Type B pancreatic cell (in vitro differentiated cells): ENCODE measurements around the gene DAPK1. TPM values are rescaled to one million over a fixed set of nuclear protein-coding genes. Genes with fewer than 3 reads are reported as not detected.

Source experiments
- DNase-seq: peaks from one replicate; pipeline ENCODE4 v3.0.0; 2021; ENCODE audit warnings: mixed read lengths; ENCODE audit not compliant: unreplicated experiment; ENCODE audit errors: extremely low spot score
- H3K27ac Mint-ChIP-seq: 2 replicates; pipeline ENCODE4 v1.8.0; 2021; ENCODE audit warnings: mild to moderate bottlenecking, mixed read lengths
- H3K27me3 Mint-ChIP-seq: 2 replicates; pipeline ENCODE4 v1.8.0; 2021; ENCODE audit warnings: mixed read lengths
- H3K36me3 Mint-ChIP-seq: 2 replicates; pipeline ENCODE4 v1.8.0; 2021; ENCODE audit warnings: mixed read lengths
- H3K4me1 Mint-ChIP-seq: one replicate; pipeline ENCODE4 v1.8.0; 2021; ENCODE audit warnings: mixed read lengths; ENCODE audit not compliant: unreplicated experiment
- H3K4me3 Mint-ChIP-seq: 2 replicates; pipeline ENCODE4 v1.8.0; 2021; ENCODE audit warnings: mild to moderate bottlenecking, mixed read lengths
- H3K9me3 Mint-ChIP-seq: 2 replicates; pipeline ENCODE4 v1.8.0; 2021; ENCODE audit warnings: mixed read lengths
- total RNA-seq: library from RNA; stranded (reverse); gene quantifications from 2 replicates; pipeline ENCODE4 v1.2.1, GENCODE V29; 2021; ENCODE audit warnings: low replicate concordance
- TF ChIP-seq, protein P1 (sequence below): fragments of 200-600 bp; sonication (generic); conservative IDR thresholded peaks from 2 replicates; pipeline ENCODE4 v1.5.0; 2021; ENCODE audit warnings: antibody characterized with exemption, mild to moderate bottlenecking

Gene DAPK1
- total RNA-seq, 1 donor from 2014 or later, result 160 TPM

DNA sequence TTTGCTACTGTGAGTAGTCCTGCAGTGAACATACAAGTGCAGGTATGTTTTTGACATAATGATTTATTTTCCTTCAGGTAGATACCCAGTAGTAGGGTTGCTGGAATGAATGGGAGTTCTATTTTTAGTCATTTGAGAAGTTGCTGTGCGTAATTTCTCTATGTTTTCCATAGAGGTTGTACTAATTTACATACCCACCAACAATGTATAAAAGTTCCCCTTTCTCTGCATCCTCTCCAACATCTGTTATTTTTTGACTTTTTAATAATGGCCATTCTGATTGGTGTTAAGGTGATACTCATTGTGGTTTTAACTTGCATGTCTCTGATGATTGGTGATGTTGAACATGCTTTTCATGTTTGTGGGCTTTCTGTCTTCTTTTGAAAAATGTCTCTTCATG, 163.6 kb downstream of the DAPK1 start:
- no peak overlapping the region for H3K4me3 Mint-ChIP-seq
- no peak for DNase-seq
- TF ChIP-seq, protein P1, sequence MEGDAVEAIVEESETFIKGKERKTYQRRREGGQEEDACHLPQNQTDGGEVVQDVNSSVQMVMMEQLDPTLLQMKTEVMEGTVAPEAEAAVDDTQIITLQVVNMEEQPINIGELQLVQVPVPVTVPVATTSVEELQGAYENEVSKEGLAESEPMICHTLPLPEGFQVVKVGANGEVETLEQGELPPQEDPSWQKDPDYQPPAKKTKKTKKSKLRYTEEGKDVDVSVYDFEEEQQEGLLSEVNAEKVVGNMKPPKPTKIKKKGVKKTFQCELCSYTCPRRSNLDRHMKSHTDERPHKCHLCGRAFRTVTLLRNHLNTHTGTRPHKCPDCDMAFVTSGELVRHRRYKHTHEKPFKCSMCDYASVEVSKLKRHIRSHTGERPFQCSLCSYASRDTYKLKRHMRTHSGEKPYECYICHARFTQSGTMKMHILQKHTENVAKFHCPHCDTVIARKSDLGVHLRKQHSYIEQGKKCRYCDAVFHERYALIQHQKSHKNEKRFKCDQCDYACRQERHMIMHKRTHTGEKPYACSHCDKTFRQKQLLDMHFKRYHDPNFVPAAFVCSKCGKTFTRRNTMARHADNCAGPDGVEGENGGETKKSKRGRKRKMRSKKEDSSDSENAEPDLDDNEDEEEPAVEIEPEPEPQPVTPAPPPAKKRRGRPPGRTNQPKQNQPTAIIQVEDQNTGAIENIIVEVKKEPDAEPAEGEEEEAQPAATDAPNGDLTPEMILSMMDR, result no peak
- no peaks in the 10 kb centered on the region for H3K9me3 Mint-ChIP-seq
- H3K36me3 Mint-ChIP-seq, result peaks cover 79% of the 10 kb centered on the region
- no peaks in the 10 kb centered on the region for H3K27me3 Mint-ChIP-seq
- H3K4me1 Mint-ChIP-seq, result peaks cover 38% of the 10 kb centered on the region
- peak overlapping the region; percentile 7 for H3K27ac Mint-ChIP-seq

DNA sequence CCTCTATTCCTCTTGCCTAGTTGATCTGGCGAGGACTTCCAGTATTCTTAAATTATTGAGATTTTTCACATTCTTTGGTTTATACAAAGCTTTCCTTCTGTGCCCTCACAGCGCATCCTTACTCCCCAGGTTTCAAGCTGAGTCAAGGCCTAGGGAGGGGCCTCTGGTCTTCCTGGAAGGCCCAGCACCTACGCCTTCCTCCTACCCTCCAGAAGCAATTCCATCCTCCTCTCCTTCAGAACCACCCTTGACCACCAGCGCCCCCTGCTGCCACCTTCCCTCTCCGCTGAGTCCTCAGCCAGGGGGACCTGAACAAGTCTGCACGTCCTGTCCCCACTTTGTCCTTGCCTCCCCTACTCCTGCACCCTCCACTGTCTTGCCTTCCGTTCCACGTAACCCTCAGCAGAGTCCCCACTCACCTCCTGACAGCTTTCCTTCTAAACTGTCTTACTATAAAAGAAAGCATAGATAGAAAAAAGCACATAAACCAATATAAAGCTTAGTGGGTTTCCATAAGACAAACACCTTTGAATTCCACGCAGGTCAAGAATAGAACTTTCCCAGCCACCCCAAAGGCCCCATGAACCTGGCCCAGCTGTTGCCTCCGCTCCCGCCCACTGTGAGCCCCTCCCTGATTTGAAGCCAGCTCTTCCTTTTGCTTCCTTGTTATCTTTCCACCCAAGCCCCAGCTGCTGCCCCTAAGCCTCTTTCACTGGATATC, 165.3 kb downstream of the DAPK1 start:
- Mint-ChIP-seq H3K27ac (peak overlapping the region; percentile 23), H3K4me3 (no peak overlapping the region), H3K36me3 (peaks cover 78% of the 10 kb centered on the region), H3K9me3 (no peaks in the 10 kb centered on the region), H3K4me1 (peaks cover 22% of the 10 kb centered on the region), H3K27me3 (no peaks in the 10 kb centered on the region)
- no peak for DNase-seq
- TF ChIP-seq, protein P1, result peak; percentile 82

DNA sequence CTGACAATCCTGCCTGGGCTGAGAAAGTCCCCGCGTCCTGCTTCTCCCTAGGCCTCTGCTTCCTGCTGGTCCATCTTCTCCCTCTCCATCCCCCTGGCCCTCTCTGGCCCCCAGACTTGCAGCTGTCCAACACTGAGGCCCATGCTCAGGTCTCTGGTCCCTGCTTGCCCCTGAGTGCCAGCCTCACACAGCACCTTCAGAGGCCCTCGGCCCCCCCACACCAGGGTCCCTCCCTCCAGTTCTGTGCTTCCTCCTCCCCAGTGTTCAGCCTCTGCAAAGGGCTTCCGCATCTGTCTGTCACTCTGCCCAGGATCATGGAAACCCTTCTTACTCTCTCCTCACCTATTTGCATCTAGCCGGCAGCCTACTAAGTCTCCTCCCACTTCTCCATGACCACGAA, 165.9 kb downstream of the DAPK1 start:
- H3K4me3 Mint-ChIP-seq, result no peak overlapping the region
- peak overlapping the region; percentile 43 for H3K27ac Mint-ChIP-seq
- H3K36me3 Mint-ChIP-seq, result peaks cover 78% of the 10 kb centered on the region
- TF ChIP-seq, protein P1, result no peak
- DNase-seq, result no peak
- H3K27me3 Mint-ChIP-seq, result no peaks in the 10 kb centered on the region
- peaks cover 16% of the 10 kb centered on the region for H3K4me1 Mint-ChIP-seq
- no peaks in the 10 kb centered on the region for H3K9me3 Mint-ChIP-seq

DNA sequence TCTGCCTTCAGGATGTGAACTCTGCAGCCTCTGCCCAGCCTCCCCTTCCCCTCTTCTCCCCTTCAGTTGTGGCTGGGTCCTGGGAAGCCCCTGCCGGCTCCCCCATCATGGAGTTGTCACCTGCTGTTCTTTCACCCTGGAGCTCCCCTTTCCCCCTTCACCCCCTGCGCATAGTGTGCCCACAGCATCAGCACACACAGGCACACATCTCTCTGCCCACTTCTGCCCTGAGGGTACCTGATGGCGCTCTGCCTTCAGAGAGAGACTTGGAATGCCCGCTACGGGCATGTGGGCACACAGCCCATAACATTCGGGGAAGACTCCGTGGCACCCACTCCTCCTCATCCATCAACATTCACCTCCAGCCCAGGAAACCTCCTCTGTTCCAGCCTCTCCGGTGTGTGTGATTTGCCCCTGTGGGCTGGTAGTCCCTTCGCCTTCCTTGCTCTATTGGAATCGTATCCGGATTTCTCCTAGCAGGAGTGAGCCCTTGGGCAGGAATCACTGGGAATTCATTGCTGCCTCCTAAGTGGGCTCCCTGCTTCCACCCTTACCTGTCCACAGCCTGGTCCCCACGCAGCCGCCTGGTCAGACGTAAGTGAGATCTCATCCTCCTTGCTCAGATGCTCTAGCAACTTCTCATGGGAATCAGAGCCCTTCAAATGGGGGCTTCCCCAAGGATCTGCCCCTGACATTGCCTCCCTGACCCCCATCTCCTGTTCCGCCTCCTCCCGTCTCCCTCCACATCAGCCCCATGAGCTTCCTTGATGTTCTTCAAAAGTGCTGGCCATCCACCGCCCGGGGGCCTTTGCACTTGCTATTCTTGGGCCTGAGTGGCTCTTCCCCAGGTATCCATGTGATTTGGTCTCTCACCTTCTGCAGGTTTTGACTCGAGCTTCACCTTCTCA, 166.7 kb downstream of the DAPK1 start:
- DNase-seq, result no peak
- Mint-ChIP-seq H3K4me1 (peaks cover 16% of the 10 kb centered on the region), H3K9me3 (no peaks in the 10 kb centered on the region), H3K27me3 (no peaks in the 10 kb centered on the region), H3K4me3 (no peak overlapping the region), H3K27ac (peak overlapping the region; percentile 43), H3K36me3 (peaks cover 76% of the 10 kb centered on the region)
- TF ChIP-seq, protein P1, result no peak

DNA sequence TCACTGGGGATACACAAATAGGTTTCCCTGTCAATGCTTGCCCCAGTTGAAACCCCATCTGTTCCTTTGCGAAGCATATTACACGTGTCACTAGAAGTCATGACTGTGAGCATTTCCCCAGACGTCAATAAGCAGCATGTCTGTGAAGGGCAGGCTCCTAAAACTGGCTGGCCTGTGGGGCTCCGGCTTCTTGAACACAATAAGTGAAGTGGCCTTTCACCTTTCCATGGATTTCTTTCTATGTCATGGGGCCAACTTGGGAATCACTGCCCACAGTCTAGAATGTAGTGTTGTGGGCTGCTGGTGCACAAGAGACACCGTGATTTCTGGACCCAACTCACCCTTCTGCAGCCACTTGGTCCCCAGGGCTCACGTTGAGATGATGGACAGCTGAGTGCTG, 167.8 kb downstream of the DAPK1 start:
- Mint-ChIP-seq H3K27me3 (no peaks in the 10 kb centered on the region), H3K4me1 (peaks cover 16% of the 10 kb centered on the region), H3K36me3 (peaks cover 74% of the 10 kb centered on the region), H3K4me3 (no peak overlapping the region), H3K9me3 (no peaks in the 10 kb centered on the region), H3K27ac (no peak overlapping the region)
- TF ChIP-seq, protein P1, result no peak
- no peak for DNase-seq
